GM18861 (cell line): ENCODE data around the gene TRIM14.

Source experiments
- ATAC-seq: cut with Tn5 transposase; IDR thresholded peaks from one replicate; pipeline ENCODE4 v1.9.1; 2021; ENCODE audit not compliant: unreplicated experiment

The TRIM14 gene, protein sequence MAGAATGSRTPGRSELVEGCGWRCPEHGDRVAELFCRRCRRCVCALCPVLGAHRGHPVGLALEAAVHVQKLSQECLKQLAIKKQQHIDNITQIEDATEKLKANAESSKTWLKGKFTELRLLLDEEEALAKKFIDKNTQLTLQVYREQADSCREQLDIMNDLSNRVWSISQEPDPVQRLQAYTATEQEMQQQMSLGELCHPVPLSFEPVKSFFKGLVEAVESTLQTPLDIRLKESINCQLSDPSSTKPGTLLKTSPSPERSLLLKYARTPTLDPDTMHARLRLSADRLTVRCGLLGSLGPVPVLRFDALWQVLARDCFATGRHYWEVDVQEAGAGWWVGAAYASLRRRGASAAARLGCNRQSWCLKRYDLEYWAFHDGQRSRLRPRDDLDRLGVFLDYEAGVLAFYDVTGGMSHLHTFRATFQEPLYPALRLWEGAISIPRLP

DNA sequence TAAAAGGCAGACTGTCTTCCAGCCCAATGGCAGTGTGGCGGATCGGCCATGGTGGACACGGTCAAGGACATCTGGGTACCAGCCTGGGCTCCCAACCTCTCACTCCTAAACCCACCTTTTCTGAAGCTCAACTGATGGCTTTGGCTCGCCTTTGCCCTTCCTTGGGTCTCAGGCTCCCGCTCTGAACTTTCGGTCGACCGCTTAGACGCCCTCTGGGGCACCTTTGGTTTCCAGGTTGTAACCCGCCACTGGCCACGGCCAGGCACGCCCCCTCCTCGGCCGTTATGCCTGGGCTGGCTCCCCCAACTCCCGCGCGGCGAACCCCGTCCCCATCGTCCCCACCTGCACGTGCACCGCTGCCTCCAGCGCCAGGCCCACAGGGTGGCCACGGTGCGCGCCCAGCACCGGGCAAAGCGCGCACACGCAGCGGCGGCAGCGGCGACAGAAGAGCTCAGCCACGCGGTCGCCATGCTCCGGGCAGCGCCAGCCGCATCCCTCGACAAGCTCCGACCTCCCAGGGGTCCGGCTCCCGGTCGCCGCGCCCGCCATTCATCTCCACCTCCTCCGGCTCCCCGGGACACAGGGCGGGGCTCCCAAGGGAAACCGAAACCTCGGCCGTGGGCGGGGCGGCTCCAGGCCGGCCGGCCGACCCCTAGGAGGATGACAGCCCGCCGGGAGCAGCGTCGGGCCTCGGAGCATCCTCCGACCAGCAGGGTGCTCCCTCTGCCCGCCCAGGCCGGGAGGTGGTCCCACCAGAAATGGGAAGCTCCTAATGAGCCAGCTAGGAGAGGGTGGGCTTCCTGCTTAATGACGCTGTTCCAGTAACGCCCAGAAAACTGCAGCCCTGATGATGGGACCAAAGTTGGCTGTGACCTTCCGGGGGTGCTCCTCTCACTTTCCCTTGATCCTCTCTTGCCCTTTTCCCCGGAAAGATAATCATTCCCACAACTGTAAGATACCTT is at the start of gene TRIM14:
Gene TRIM14 (minus strand): TSS at position 583 of the 962 bp plus-strand sequence. CDS start 34 bp downstream, at position 549.
- peak; percentile 43 for ATAC-seq

DNA sequence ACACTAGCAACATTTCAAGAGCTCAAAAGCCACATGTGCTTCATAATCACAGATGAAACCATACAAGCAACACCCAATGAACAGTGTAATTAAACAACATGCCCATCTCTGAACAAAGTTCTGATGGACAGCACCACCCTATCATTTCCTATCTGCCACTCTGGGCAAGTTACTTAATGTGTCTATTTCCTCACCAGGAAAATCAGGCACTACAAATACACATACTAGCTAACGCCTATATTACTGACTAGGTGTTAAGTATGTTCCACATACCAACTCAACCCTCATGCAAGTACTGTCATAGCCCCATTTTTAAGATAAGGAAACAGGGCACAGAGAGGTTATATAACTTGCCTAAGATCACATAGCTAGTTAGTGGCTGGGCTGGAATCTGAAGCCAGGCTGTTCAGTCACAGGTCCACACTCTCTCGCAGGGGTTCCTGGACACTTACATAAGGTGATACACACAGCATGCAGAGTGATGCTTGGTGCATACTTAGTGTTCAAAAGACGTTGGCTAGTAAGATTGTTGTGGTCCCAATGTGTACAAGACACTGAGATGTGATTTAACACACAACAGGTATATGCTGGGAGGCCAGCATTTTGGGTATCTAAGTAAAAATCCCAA is 49.2 kb upstream of the TRIM14 start:
- no peak for ATAC-seq

DNA sequence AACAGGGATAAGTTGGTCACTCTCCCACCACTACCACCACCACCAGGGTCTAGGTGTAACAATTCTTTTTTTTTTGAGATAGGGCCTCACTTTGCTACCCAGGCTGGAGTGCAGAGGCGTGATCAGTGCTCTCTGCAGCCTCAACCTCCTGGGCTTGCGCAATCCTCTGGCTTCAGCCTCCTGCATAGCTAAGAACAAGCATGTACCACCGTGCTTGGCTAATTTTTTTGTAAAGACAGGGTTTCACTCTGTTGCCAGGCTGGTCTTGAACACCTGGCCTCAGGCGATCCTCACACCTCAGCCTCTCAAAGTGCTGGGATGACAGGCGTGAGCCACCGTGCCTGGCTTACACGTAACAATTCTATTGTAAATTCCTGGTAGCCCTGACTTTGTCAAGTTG is 45.9 kb upstream of the TRIM14 start:
- no peak for ATAC-seq

DNA sequence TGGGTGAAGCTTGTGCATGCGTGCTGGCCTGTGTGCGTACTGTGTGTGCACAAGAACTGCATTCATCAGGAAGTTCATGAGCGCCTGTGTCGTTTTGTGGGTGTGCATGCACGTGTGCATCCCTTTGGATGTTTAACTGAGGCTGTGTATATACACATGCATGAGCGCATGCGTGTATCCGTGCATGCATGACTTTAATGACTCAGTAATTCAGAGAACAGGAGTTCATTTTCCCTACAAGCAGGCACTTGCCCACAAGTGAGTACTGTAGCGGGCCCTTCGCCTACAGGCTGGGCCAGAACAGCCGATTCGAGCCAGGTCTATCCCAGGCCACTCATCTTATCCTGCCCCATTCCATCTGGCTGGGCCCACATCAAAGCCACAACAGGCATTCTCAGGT is 43.6 kb upstream of the TRIM14 start:
- ATAC-seq, result no peak

DNA sequence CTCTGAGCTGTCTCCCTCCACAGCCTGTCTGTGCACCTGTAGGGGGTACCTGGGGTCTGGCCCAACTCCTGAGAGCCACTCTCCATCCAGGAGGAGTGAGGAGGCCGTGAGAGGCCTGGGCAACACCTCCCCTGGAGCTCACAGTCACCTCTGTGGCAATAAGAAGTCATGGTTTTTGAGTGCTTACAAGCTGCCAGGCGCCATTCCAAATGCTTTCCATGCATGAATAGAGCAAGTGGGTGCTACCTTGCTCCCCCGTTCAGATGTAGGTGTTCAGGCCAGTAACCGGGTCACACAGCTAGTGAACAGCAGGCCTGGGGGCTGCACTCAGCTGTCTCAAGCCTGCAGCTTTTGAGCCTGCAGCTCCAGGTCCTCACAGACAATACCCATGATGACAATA is 42.8 kb upstream of the TRIM14 start:
- no peak for ATAC-seq

DNA sequence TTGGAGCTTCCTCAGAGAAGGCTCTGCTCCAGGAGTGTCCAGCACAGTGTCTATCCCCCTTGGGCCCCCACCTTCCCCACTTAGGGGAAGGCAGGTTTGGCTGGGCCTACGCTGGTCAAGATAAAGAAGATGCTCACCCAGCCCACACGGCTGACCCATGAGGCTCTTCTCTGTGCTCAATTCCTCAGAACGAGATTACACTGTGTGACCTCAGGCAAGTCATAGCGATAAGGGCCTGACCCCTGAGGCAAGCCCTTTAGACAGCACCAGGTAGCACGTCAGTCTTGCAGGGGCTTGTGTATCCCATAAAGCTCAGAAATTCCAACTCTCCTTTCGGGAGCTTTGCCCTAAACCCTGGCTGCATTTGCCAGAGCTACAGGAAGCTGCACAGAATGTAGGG is 40.8 kb upstream of the TRIM14 start:
- ATAC-seq, result no peak

DNA sequence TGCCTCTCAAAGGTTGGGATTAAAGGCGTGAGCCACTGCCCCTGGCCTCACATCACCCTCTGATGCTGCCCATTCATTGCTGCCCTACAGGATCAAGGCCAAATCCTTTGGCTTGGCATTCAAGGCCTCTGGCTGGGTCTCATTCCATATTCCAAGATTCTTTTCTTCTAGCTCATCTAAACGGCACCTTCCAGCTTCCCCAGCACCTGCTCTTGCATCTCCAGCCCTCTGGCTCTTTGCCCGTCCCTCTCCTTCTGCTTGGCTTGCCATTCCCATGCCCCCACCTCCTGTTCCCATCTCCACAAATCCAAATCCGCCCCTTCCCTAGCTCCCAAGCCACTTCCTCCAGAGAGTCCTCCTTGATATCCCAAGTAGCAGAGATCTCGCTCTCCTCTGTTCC is 40.3 kb upstream of the TRIM14 start:
- ATAC-seq, result no peak

DNA sequence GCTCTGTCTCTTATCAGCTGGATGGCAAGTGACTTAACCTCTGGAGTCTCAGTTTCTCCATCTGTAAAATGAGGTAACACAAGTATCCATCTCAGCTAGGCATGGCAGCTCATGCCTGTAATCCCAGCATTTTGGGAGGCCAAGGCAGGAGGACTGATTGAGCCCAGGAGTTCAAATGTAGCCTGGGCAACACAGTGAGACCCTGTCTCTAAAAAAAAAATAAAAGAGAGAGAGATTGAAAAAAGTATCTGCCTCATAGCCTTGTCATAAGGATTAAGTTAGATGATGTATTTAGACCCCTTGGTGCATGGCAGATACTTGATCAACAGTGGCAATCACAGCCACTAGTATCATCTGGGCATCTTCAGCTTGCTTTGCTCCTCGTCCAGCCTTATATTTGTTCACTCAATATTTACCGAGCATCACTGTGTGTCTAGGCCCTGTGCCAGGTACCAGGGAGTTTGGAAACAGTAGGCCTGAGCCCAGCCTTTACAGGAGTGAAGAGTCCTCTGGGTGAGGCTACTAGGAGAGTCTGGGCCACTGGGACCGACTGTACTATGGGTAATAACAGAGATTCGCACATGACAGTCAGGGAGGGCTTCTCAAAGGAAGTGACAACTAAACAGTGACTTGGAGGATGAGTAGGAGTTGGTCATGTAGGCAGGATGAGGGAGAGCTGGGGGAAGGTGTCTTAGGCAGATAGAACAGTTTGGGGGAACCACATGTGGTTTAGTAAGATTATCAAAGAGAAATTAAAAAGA is 39.2 kb upstream of the TRIM14 start:
- no peak for ATAC-seq

DNA sequence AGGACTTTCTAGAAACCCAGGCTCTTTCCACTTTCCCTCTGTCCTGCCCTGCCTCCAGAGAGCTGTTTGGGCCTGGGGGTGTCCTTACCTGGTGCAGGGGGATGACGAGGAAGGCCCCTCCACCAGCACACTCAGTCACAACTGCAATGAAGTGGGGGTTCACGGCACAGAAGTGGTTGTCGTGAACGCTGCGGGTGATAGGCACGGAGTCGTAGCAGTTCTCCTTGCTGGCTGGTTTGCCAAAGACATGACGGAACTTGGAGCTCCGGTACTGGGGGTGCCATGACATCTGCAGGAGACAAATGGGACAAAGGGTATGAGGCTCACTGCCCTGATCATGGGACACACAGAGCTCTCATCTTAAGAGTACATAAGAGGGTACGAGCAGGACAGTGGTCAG is 38.4 kb upstream of the TRIM14 start:
- no peak for ATAC-seq

DNA sequence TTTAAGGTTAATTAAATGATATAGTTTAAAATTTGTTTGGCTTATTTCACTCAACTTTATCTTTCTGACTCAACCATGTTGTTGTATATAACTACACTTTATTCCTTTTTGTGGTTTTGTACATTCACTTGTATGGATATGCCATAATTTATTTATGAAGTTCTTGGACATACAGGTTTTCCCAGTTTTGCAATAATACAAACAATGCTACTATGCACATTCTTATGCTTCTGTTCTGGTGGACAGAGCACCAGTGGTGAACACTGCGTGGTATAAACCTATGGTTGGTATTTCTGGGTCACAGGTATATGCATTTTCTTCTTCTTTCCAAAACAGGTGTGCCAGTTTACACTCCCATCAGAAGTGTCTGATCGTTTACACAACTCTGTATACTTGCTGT is 35.7 kb upstream of the TRIM14 start:
- ATAC-seq, result no peak

DNA sequence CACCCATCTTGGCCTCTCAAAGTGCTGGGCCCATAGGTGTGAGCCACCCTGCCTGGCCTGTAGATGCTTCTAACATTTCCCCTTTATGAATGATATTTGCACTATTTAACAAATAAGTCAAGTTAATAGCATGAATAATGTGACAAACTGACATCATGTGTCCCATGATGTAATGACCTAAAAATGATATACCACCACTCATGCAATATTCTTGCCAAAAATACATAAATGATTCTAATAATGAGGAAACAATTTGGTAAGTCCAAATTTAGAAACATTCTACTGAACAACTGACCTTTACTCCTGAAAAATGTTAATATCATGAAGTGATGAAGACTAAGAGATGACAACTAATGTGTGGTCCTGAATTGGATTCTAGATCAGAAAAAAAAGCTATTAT is 33.5 kb upstream of the TRIM14 start:
- ATAC-seq, result no peak

DNA sequence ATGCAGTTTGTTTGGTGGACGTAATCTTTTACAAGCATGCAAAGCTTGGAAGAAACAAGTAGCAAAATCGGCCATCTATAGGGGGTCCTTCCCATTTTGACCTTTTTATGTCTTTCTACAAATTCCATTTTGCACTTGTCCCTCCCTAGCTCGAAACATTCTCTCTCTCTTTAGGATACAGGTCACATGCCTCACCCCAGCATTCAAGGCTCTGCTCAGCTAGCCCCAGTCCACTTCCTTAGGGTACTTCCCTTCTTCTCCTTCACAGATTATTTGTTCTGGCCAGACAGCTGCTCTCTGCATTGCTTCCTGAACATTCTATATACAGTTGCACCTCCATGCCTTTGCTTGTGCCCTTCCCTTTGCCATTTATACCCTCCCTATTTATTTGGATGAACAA is 31.7 kb upstream of the TRIM14 start:
- ATAC-seq, result no peak

DNA sequence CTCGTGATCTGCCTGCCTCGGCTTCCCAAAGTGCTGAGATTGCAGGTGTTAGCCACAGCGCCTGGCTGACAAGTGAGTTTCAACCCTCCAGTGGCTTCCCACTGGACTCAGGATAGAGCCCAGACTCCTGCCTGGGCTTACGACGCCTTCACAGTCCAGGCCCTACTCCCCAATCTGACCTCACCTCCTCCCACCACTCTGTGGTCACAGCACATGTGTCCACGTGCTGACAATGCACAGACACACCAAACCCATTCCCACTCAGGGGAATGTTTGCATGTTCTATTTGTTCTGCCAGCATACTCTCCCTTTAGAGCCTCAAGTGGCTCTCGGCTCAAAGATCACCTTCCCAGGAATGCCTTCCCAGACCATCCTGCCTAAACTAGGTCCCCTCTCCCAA is 31.1 kb upstream of the TRIM14 start:
- ATAC-seq, result no peak

DNA sequence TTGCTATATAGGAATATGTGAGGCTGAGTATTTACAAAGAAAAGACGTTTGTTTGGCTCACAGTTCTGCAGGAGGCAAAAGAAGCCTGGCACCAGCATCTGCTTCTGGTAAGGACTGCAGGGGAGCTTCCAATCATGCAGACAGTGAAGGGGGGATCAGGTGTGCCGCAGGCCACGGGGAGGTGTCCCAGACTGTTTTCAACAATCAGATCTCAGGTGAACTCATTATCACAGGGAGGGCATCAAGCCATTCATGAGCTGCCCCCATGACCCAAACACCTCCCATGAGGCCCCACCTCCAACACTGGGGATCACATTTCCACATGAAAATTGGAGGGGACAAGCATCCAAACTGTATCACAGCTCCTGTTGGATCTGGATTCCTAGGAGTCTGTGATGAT is 30.4 kb upstream of the TRIM14 start:
- no peak for ATAC-seq

DNA sequence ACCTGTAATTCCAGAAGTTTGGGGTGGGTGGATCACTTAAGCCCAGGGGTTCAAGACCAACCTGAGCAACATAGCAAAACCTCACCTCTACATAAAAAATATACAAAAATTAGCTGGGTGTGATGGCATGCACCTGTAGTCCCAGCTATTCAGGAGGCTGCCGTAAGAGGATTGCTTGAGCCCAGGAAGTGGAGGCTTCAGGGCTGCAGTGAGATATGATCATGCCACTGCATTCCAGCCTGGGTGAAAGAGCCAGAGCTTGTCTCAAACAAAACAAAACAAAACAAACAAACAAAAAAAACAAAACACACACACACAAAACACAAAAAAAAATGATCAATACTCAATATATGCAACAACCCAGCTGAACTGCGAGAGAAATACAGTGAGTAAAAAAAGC is 29.5 kb upstream of the TRIM14 start:
- no peak for ATAC-seq

DNA sequence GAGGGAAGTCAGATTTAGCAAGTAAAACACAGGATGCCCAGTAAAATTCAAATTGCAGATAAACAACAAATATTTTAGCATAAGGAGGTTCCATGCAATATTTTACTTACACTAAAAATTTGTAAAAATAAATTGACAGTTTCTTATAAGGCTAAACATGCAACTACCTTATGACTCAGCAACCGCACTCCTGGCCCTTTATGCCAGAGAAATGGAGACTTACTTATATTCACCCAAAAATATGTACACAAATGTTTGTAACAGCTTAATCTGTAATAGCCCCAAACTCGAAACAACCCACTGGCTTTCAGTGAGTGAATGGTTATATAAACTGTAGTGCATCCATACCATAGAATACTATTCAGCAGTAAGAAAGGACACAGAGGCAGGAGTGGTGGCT is 28.6 kb upstream of the TRIM14 start:
- ATAC-seq, result no peak

DNA sequence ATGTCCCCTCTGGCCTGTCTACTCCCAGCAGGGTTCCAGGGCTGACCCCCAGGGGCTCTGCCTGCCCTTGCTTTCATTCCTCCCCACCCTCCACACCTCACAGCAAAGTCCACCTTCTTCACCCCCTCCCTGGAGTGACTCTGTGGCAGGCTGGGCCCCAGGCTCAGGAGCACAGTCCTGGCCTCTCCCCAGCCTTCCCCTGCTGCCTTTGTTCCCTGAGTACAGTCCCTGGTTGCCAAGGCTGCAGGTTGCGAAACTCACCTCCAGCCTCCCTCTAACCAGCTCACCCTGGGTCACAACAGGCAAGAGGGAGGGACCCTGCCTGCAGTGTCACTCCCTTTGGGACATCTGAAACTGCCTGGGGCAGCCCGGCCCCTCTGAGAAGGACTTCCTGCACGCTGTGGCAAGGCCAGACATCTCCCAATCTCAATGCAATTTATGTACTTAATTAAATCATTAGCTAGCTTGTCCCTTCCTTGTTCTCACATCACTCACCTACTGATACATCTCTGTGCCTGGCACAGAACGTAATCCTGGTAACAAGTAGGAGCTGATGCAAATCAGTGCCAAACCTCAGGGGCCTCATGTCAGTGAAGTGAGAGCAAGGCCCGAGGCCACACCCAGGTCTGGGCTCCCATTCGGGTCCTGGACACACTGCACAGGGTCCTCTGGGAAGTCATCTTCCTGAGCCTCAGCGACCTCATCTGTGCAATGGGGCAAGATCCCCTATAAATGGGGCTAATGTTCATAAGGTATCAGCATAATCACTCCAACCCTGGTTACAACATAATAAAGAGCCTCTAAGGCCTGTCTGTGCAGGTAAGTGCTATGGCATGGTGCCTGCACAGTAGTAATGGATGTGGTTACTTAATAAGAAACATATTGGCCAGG is 27.3 kb upstream of the TRIM14 start:
- ATAC-seq, result peak; percentile 39

DNA sequence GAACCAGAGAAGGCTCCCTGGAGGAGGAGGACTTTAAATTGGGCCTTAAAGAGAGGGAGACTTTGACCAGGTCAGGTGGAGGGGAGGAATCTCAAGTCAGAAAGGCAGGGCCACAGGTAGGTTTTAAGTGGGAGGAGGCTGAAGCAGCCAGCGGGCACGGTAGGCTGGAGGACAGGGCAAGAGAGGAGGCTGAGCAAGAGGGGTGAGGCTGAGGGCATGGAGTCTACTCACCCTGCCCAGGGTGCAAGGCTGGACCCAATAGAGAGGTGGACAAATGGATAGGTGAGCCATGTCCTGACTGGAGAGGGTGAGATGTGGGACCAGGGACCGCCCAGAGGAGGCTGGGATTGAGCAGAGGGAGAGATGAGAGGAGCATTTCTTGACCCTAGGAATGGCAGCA is 25.6 kb upstream of the TRIM14 start:
- no peak for ATAC-seq

DNA sequence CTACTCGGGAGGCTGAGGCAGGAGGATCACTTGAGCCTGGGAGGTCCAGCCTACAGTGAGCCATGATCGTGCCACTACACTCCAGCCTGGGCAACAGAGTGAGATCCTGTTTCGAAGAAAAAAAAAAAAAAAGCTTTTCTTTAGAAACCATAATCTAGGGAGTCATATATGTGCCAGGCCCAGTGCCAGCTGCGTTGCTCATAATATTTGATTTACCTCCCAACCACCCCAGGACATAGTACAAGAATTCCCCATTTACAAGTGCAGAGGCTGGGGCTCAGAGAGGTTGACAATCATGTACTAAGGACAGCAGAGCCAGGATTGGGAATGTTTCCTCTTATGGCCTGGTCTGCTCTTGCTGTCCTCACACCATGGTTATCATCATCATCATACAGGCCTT is 25.1 kb upstream of the TRIM14 start:
- ATAC-seq, result no peak
